Tibial nerve (tissue), 4 donors: ENCODE measurements around the gene KHDC1.
"Not testable (repeated sequence)": the region's sequence is repeated elsewhere in the genome, so short reads cannot be mapped to it uniquely, and the experiment has no call there.

ENCODE experiments used
- EP300 ChIP-seq, 2 donors: sonication (generic); formaldehyde crosslinking; IDR thresholded peaks; one replicate each; pipeline ENCODE4 v1.6.1; 2017; ENCODE audit warnings: antibody characterized with exemption in 2 of 2, mild to moderate bottlenecking in 1 of 2
- POLR2A ChIP-seq, 2 donors: fragments of 450-650 bp; IDR thresholded peaks; one replicate each; pipeline ENCODE4 v1.6.1; 2017; ENCODE audit warnings: antibody characterized with exemption in 2 of 2, mild to moderate bottlenecking in 2 of 2, moderate library complexity in 2 of 2
- TF ChIP-seq, protein P1 (sequence below), 5 experiments: fragments of 200-600 bp in 3 of 5; fragments of 450-650 bp in 2 of 5; sonication (generic) in 3 of 5; IDR thresholded peaks; one replicate each; pipeline ENCODE4 v1.5.1; 2016 to 2019; ENCODE audit warnings: antibody characterized with exemption in 5 of 5, mild to moderate bottlenecking in 3 of 5, moderate library complexity in 2 of 5

DNA sequence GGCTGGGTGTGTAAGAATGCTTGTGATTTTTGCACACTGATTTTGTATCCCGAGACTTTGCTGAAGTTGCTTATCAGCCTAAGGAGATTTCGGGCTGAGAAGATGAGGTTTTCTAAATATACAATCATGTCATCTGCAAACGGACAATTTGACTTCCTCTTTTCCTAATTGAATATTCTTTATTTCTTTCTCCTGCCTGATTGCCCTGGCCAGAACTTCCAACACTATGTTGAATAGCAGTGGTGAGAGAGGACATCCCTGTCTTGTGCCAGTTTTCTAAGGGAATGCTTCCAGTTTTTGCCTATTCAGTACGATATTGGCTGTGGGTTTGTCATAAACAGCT is 47.5 kb upstream of the KHDC1 start:
- TF ChIP-seq EP300, POLR2A (IDR thresholded peaks at IDR 0.05): not testable (repeated sequence)
- TF ChIP-seq, protein P1, sequence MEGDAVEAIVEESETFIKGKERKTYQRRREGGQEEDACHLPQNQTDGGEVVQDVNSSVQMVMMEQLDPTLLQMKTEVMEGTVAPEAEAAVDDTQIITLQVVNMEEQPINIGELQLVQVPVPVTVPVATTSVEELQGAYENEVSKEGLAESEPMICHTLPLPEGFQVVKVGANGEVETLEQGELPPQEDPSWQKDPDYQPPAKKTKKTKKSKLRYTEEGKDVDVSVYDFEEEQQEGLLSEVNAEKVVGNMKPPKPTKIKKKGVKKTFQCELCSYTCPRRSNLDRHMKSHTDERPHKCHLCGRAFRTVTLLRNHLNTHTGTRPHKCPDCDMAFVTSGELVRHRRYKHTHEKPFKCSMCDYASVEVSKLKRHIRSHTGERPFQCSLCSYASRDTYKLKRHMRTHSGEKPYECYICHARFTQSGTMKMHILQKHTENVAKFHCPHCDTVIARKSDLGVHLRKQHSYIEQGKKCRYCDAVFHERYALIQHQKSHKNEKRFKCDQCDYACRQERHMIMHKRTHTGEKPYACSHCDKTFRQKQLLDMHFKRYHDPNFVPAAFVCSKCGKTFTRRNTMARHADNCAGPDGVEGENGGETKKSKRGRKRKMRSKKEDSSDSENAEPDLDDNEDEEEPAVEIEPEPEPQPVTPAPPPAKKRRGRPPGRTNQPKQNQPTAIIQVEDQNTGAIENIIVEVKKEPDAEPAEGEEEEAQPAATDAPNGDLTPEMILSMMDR (IDR thresholded peaks at IDR 0.05), result not testable (repeated sequence)
